ENCODE results near the gene SETD6. TPM values are rescaled to one million over a fixed set of nuclear protein-coding genes. Genes with fewer than 3 reads are reported as not detected.

Gene SETD6
- total and polyA plus RNA-seq, 5 experiments from 2014 or later = 9.8 to 45.6 (median 14.5) TPM

GRCh38 chr16:58506241-58507194 is 8.8 kb upstream of the SETD6 start:
- Mint-ChIP-seq H3K4me3 (peak overlapping the region in 1 of 10 donors; percentile 37), H3K9me3 (no peaks in the 10 kb centered on the region), H3K4me1 (peaks cover 2 to 13% (median 5%) of the 10 kb centered on the region in 4 donors), H3K27ac (peak overlapping the region in 1 of 10 donors; percentile 67), H3K36me3 (no peaks in the 10 kb centered on the region), H3K27me3 (peaks cover 0 to 11% (median 7%) of the 10 kb centered on the region in 5 donors)
- ATAC-seq (no peak), DNase-seq (no peak)
- POLR2A ChIA-PET = no interaction called here

GRCh38 chr16:58507195-58507962 is 7.9 kb upstream of the SETD6 start:
- no peak for DNase-seq
- peaks cover 0 to 16% (median 4%) of the 10 kb centered on the region in 4 donors for H3K4me1 Mint-ChIP-seq
- H3K27ac Mint-ChIP-seq = no peak overlapping the region
- peaks cover 0 to 10% (median 7%) of the 10 kb centered on the region in 5 donors for H3K27me3 Mint-ChIP-seq
- H3K4me3 Mint-ChIP-seq = no peak overlapping the region
- no peak for ATAC-seq
- POLR2A ChIA-PET = no interaction called here
- no peaks in the 10 kb centered on the region for H3K9me3 Mint-ChIP-seq
- H3K36me3 Mint-ChIP-seq = no peaks in the 10 kb centered on the region

- POLR2A ChIA-PET = no interaction called here
- Mint-ChIP-seq H3K4me1 (peaks cover 0 to 16% (median 4%) of the 10 kb centered on the region in 4 donors), H3K4me3 (no peak overlapping the region), H3K27ac (no peak overlapping the region), H3K36me3 (no peaks in the 10 kb centered on the region), H3K27me3 (peaks cover 0 to 3% (median 2%) of the 10 kb centered on the region in 5 donors), H3K9me3 (no peaks in the 10 kb centered on the region)
- DNase-seq (no peak), ATAC-seq (no peak)
These were observed 7.2 kb upstream of the SETD6 start for GRCh38 chr16:58507963-58508670.

GRCh38 chr16:58508671-58509251 is 6.6 kb upstream of the SETD6 start:
- Mint-ChIP-seq H3K27ac (no peak overlapping the region), H3K36me3 (no peaks in the 10 kb centered on the region), H3K4me1 (peaks cover 0 to 16% (median 4%) of the 10 kb centered on the region in 4 donors), H3K27me3 (no peaks in the 10 kb centered on the region), H3K9me3 (no peaks in the 10 kb centered on the region), H3K4me3 (no peak overlapping the region)
- DNase-seq (no peak), ATAC-seq (no peak)
- POLR2A ChIA-PET = no interaction called here

- DNase-seq (no peak), ATAC-seq (no peak)
- Mint-ChIP-seq H3K9me3 (no peaks in the 10 kb centered on the region), H3K27me3 (no peaks in the 10 kb centered on the region), H3K36me3 (no peaks in the 10 kb centered on the region), H3K4me3 (no peak overlapping the region), H3K27ac (peak overlapping the region in 2 of 10 donors; percentile 34 to 38), H3K4me1 (peaks cover 0 to 17% (median 5%) of the 10 kb centered on the region in 4 donors)
- POLR2A ChIA-PET = no interaction called here
These were observed 5.8 kb upstream of the SETD6 start for GRCh38 chr16:58509256-58510096.

- Mint-ChIP-seq H3K36me3 (no peaks in the 10 kb centered on the region), H3K27ac (peak overlapping the region in 2 of 10 donors; percentile 39 to 47), H3K9me3 (no peaks in the 10 kb centered on the region), H3K27me3 (no peaks in the 10 kb centered on the region), H3K4me1 (peaks cover 7 to 24% (median 11%) of the 10 kb centered on the region in 4 donors), H3K4me3 (no peak overlapping the region)
- POLR2A ChIA-PET = no interaction called here
- no peak for DNase-seq
- no peak for ATAC-seq
These were observed 5.1 kb upstream of the SETD6 start for GRCh38 chr16:58510097-58510775.

GRCh38 chr16:58510776-58511628 is 4.3 kb upstream of the SETD6 start:
- H3K27ac Mint-ChIP-seq = no peak overlapping the region
- no peaks in the 10 kb centered on the region for H3K36me3 Mint-ChIP-seq
- H3K9me3 Mint-ChIP-seq = no peaks in the 10 kb centered on the region
- no peaks in the 10 kb centered on the region for H3K27me3 Mint-ChIP-seq
- ATAC-seq (no peak), DNase-seq (no peak)
- POLR2A ChIA-PET = no interaction called here
- peaks cover 7 to 24% (median 10%) of the 10 kb centered on the region in 4 donors for H3K4me1 Mint-ChIP-seq
- no peak overlapping the region for H3K4me3 Mint-ChIP-seq

GRCh38 chr16:58511933-58512815 is 3.1 kb upstream of the SETD6 start:
- POLR2A ChIA-PET = interaction anchor here (0.5 kb wide), 1 partner anchor 178 kb away, joined by 3 read pairs; no protein-coding TSS in a partner anchor
- Mint-ChIP-seq H3K4me1 (peaks cover 15 to 27% (median 18%) of the 10 kb centered on the region in 4 donors), H3K9me3 (no peaks in the 10 kb centered on the region), H3K4me3 (peak overlapping the region in 2 of 10 donors; percentile 65 to 80), H3K27ac (peak overlapping the region in 5 of 10 donors; percentile 5 to 77 (median 58)), H3K27me3 (no peaks in the 10 kb centered on the region), H3K36me3 (peaks cover 0 to under 1% (median 0%) of the 10 kb centered on the region in 3 donors)
- ATAC-seq = peak; percentile 33 to 40
- peak; percentile 62 to 90 (median 78) for DNase-seq

GRCh38 chr16:58513874-58514273 is 1.4 kb upstream of the SETD6 start:
- H3K27ac Mint-ChIP-seq = peak overlapping the region in 6 of 10 donors; percentile 3 to 22 (median 8)

More at GRCh38 chr16:58513874-58514273, 1.4 kb upstream of the SETD6 start:
- POLR2A ChIA-PET = interaction anchor here (0.7 to 1.2 kb wide), 3 partner anchors 64 to 384 kb away, joined by 3 to 4 read pairs (median 3); partner anchors contain the start of gene CFAP20
- peaks cover 0 to 17% (median 5%) of the 10 kb centered on the region in 3 donors for H3K36me3 Mint-ChIP-seq
- no peaks in the 10 kb centered on the region for H3K27me3 Mint-ChIP-seq
- DNase-seq (no peak), ATAC-seq (no peak)
- H3K4me1 Mint-ChIP-seq = peaks cover 18 to 34% (median 20%) of the 10 kb centered on the region in 4 donors
- no peak overlapping the region for H3K4me3 Mint-ChIP-seq
- H3K9me3 Mint-ChIP-seq = no peaks in the 10 kb centered on the region

Data from naive thymus-derived CD8-positive, alpha-beta T cell (primary cell).